NCI-H2029 (cell line): ENCODE measurements around the gene RELL1.

ENCODE experiments used
- DNase-seq: peaks from one replicate; lab custom pipeline; 2025; lab: John Stamatoyannopoulos, UW

RELL1 gene

GRCh38 chr4:37686373-37687193 lies at the start of gene RELL1:
TSS of gene RELL1 (minus strand) at chr4:37686376. CDS start at chr4:37686287, 89 bp downstream.
- peak; percentile 95 for DNase-seq

- DNase-seq, result no peak
Observed at GRCh38 chr4:37735578-37735977, 49.4 kb upstream of the RELL1 start.

DNA sequence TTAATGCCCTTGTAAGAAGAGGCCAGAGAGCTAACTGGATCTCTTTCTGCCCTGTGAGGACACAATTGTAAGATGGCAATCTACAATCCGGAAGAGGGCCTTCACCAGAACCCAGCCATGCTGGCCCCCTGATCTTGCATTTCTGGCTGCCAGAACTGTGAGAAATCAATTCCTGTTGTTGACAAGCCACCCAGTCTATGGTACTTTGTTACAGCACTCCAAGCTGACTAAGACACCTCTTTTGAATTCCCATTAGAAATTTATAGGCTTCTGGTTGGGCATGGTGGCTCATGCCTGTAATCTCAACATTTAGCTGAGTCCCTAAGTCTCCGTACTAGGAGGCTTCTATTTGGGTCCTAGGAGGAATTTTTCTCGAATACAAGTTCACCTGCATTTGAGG lies 48.8 kb upstream of the RELL1 start:
- DNase-seq, result no peak

DNA sequence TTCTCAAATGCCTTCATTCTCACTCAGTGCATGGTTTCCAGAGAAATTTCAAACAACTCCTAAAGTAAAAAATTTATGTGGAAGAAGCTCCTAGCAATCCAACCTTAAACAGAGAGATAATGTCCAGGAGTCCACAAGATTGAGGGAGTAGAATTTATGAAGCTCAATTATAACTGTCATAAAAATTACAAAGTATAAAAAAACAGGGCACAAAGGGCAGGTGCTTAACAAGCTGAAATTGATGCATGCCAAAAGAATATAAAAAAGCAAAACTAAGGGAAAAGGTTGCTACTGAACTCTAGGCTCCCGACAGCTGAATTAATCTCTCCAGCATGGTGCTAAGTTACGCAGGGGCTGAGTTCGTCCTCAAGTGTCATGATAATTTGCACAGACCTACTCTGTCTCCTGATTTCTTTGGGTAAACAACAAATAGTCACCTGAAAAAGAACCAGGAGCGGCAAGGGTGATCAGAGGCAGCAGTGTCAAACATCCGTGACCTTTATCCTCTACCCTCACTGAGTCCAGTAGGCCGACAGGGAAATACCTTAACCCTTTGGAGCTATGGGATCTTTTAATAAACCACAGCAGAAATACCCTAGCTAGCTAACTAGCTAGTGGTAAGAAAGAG lies 47.2 kb upstream of the RELL1 start:
- DNase-seq, result no peak

GRCh38 chr4:37732526-37733186 lies 46.5 kb upstream of the RELL1 start:
- no peak for DNase-seq

DNA sequence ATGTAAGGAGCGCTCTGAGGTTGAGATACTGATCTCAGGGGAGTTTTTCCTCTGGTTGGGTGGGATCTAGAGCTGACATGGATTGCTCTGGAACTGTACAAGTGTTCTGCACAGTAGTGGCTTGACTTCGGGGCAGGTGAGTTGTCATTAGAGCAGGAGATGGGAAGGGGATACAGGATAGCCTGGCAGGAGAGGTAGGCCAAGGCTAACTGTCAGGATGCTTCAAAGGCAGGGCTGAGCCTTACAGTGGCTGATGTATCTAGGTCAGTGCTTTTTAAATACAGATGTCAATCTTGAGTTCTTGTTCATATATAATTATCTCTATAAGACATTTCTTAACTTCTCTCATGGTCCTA lies 43.5 kb upstream of the RELL1 start:
- DNase-seq, result no peak

GRCh38 chr4:37728064-37728463 lies 41.9 kb upstream of the RELL1 start:
- DNase-seq, result no peak

DNA sequence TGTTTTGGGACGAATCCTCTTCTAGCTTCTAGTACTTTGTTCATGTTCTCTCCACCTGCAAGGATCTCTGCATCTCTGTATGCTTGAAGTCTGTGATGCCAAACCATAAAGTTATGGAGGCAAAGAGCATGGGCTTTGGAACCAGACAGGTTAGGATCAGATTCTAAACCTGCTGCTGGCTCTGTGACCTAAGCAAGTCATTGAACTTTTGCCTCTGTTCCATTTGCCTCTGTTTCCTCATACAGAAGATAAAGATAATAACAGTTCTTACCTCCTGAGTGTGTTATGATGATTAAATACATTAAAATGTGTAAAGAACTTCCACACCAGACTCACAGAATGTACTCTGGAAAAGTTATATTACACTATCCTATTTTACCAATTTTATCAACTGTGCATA lies 41.5 kb upstream of the RELL1 start:
- DNase-seq, result no peak

GRCh38 chr4:37726666-37727065 lies 40.5 kb upstream of the RELL1 start:
- DNase-seq, result no peak

DNA sequence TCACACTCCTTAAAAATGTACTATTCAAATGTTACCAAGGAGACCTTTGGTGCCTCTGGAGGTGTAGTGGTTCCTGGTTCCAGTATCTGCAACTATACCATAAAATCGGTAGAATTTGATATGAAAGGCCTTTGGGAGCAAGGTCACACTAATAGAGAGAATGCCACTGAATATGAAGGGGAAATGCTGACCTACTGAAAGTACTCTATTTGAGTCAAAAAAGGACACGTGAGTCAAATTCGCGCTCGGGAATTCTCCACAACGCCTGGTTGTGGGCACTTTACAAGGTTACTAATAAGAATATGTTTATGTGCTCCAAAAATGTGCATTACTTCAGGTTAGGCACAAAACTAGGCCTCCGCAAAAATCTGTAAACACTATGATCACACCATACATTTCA lies 39.5 kb upstream of the RELL1 start:
- no peak for DNase-seq

- DNase-seq, result no peak
Observed at GRCh38 chr4:37723067-37723466, 36.9 kb upstream of the RELL1 start.

GRCh38 chr4:37721995-37722638 lies 35.9 kb upstream of the RELL1 start:
- DNase-seq, result no peak

DNA sequence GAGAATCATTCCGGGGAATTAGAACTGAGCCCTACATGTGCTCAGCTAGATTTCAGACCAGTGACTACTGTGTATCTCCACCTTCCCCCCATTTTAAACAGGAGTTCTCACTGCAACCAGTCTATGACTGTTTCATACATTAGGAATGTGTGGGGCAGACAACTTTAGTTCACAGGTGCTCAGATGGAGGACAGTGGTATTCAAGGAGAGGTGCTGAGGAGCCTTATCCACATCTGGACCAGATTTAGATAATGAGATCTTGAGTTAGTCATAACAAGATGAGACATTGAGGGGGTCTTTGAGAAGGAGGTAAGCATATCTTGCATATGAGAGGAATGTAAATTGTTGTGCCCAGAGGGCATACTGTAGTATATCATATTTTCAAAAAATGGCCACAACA lies 32.8 kb upstream of the RELL1 start:
- DNase-seq, result no peak

DNA sequence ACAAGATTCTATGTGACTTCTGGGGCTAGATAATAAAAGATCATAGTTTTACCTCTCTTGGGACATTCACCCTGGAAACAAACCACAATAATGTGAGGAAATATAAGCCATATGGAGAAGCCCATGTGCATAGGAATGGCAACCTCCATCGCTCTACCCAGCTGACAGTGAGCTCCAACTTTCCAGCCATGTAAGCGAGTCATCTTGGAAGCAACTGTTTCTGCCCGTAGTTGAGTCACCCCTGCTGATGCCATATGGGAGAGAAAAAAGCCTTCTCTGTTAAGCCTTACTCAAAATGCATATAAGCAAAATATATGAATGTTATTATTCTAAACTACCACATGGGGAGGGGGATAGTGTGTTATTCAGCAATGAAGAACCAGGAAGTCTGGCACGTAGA lies 31.4 kb upstream of the RELL1 start:
- no peak for DNase-seq

DNA sequence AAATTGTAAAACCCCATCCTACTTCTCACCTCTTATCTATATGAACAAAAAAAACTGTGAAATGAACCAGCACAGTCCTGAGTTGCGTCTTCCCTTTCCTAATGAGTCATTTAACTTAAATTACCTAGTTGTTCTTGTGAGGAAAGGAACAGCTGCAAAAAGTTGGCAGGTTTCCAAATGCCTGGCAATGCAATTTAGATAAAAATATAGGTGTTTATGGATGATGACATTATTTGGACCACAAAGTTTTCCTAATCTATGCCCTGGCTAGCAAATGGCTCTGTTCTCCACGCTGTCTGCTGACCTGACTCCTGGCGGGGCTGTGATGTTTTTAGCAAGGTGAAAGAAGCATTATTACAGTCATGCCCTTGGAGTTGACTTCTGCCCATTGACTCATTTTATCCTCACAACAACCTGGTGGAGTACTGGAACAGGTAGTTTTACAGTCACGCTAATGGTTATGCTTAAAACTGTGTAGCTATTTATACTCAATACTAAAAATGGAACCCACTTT lies 29.8 kb upstream of the RELL1 start:
- DNase-seq, result no peak

DNA sequence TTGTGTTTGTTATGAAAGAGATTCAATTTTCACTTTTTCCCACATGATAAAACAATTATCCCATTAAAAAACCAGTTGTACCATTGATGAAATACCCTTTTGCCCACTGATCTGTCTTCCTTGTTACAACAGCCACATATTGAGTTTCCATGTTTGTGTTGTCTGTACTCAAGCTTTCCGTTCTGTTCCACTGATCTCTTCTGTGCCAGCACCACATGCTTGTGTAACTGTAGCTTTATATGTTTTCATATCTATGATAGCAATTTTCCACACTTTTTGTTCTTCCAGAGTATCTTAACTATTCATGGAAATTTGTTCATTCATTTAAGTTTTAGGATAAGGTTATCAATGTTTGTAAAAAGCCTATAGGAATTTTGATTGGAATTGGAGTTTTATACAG lies 24.3 kb upstream of the RELL1 start:
- DNase-seq, result no peak

DNA sequence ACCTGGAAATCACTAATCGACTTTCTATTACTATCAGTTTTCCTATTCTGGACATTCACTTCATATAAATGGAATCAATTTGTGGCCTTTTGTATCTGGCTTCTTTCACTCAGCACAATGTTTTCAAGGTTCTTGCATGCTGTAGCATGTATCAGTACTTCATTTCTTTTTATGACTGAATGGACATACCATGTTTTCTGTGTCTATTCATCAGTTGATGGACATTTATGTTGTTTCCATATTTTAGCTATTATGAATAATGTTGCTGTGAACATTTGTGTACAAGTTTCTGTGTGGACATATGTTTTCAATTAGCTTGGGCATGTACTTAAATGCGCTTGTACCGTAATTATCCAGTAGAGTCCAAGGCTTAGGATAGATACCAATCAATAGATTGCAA lies 19.9 kb upstream of the RELL1 start:
- DNase-seq, result no peak

GRCh38 chr4:37705571-37705970 lies 19.4 kb upstream of the RELL1 start:
- no peak for DNase-seq

DNA sequence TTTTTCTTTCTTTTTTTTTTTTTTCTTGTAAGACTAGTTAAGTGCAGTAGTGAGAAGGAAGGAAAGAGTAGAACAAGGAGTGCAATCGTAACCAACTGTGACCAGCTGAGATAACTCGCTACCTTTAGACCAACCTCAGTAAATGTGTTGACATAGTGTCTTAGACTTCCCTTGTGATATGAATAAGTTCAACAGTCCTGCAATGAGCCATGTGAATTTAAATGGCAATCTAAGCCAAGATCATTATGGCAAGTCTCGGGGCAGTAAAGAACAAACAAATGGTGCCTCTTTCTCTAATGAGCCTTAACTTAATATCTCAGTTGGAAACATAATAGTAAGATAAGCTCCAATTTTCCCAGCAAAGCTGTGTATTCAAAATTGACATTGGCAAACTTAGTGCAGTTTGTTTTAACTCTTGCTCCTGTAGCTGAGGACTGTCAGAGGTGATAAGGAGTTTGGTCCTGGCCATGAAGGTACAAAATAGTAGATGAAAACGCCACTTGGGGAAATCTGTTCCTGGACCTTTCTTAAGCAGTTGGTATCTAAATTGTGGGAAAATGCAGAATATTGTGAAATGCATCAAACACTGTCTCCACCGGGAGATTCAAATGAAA lies 13.8 kb upstream of the RELL1 start:
- no peak for DNase-seq

- no peak for DNase-seq
Observed at GRCh38 chr4:37697566-37697965, 11.4 kb upstream of the RELL1 start.

GRCh38 chr4:37693450-37694190 lies 7.4 kb upstream of the RELL1 start:
- no peak for DNase-seq
